ENCODE data around the gene TNFRSF13B. TPM values are rescaled to one million over a fixed set of nuclear protein-coding genes. Genes with fewer than 3 reads are reported as not detected.

The TNFRSF13B gene
- total and polyA plus RNA-seq, 12 donors = 0.18 to 0.48 TPM; not detected in 10

DNA sequence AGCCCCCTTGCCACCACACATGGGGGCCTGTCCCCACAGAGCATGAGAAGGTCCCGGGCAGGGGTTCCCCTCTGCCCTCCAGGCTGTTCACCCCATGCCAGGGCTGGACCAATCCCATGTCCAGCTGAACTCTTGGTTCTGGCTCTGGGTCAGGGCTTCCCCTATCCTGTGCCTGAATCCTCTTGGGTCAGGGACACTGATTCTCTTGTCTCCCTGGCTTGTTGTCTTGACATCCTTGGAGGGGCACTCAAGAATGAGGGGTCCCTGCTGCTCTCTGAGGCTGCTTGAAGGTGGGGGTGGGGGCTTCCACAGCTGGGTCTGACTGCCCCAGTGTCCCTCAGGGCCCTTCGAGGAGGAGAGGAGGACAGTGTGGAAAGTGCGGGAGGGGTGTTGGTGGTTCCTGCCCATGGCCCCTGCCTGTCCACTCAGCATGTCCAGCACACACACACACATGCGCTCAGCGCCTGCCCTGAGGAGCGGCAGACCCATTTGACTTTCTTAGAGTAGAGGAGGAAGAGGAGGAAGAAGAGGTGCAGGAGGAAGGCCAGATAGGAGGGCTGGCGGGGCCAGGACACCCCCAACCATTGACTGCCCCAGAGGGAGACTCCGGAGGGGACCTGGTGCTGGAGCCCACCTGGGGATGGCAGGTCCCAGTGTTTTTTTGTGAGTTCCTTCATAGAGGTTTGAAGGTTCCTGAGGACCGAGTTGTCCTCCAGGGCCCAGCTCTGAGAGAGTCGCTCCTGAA is 47.0 kb downstream of the TNFRSF13B start:
- Histone ChIP-seq H3K4me3 (no peak overlapping the region), H3K9me3 (replicated peaks in 1 of 3) (no peaks in the 10 kb centered on the region), H3K4me1 (replicated peaks in 1 of 2) (no peaks in the 10 kb centered on the region), H3K27ac (no peak overlapping the region), H3K36me3 (replicated peaks in 1 of 2) (no peaks in the 10 kb centered on the region), H3K27me3 (no peaks in the 10 kb centered on the region)
- no peak for TF ChIP-seq POLR2A (IDR thresholded peaks at IDR 0.05)
- TF ChIP-seq, protein P1, sequence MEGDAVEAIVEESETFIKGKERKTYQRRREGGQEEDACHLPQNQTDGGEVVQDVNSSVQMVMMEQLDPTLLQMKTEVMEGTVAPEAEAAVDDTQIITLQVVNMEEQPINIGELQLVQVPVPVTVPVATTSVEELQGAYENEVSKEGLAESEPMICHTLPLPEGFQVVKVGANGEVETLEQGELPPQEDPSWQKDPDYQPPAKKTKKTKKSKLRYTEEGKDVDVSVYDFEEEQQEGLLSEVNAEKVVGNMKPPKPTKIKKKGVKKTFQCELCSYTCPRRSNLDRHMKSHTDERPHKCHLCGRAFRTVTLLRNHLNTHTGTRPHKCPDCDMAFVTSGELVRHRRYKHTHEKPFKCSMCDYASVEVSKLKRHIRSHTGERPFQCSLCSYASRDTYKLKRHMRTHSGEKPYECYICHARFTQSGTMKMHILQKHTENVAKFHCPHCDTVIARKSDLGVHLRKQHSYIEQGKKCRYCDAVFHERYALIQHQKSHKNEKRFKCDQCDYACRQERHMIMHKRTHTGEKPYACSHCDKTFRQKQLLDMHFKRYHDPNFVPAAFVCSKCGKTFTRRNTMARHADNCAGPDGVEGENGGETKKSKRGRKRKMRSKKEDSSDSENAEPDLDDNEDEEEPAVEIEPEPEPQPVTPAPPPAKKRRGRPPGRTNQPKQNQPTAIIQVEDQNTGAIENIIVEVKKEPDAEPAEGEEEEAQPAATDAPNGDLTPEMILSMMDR (IDR thresholded peaks at IDR 0.05) = no peak
- DNase-seq = no peak
- WGBS, 4 donors = 85 to 100% (median 92%) methylated on average over 7 to 10 of the region's 10 CpGs
- intact Hi-C loops (cut with DNase I) = no loop called here

DNA sequence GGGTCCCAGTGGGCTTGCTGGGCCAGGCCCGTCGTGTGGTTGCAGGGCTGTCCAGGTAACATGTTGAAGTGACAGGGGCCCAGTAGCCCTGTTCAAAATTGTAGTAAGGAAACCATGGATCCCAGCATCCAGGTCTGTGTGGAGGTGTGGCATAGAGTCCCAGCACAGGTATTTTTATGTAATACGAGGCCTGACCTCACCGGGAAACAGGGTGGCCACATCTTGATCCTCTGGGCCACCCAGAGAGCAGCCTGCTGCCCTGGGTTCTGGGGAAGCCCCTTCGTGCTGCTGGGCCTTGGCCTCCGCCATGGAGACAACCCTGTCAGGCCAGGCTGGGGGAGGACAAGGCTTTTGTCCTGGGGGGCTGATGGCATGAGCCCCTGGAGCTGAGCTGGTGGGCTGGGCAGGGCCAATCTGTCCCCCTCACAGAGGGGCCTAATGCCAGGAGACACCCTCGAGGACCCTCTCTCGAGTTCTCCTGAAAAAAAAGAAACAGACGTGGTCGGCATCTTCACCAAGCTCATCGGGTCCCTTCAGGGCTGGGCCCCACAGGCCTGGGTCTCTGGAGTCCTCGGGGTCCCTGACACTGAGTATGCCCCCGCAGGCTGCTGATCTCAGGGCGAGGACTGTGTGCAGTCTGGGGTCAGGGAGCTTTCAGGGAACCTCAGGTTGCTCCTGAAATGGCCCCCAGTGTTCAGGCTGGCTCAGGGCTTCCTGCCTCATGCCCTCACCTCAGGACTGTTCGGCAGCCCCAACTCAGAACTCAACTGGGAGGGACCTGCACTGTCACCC is 47.8 kb downstream of the TNFRSF13B start:
- no peaks in the 10 kb centered on the region for H3K9me3 ChIP-seq (replicated peaks in 1 of 3)
- no peaks in the 10 kb centered on the region for H3K36me3 ChIP-seq (replicated peaks in 1 of 2)
- no peak overlapping the region for H3K27ac ChIP-seq
- no peaks in the 10 kb centered on the region for H3K27me3 ChIP-seq
- no peak overlapping the region for H3K4me3 ChIP-seq
- H3K4me1 ChIP-seq (replicated peaks in 1 of 2) = no peaks in the 10 kb centered on the region
- intact Hi-C loops (cut with DNase I) = no loop called here
- TF ChIP-seq POLR2A (IDR thresholded peaks at IDR 0.05) = no peak
- TF ChIP-seq, protein P1 (IDR thresholded peaks at IDR 0.05) = no peak
- DNase-seq = peak in 1 of 7 donors; percentile 24
- WGBS, 4 donors = 81 to 94% (median 89%) methylated on average over 4 to 15 of the region's 15 CpGs

DNA sequence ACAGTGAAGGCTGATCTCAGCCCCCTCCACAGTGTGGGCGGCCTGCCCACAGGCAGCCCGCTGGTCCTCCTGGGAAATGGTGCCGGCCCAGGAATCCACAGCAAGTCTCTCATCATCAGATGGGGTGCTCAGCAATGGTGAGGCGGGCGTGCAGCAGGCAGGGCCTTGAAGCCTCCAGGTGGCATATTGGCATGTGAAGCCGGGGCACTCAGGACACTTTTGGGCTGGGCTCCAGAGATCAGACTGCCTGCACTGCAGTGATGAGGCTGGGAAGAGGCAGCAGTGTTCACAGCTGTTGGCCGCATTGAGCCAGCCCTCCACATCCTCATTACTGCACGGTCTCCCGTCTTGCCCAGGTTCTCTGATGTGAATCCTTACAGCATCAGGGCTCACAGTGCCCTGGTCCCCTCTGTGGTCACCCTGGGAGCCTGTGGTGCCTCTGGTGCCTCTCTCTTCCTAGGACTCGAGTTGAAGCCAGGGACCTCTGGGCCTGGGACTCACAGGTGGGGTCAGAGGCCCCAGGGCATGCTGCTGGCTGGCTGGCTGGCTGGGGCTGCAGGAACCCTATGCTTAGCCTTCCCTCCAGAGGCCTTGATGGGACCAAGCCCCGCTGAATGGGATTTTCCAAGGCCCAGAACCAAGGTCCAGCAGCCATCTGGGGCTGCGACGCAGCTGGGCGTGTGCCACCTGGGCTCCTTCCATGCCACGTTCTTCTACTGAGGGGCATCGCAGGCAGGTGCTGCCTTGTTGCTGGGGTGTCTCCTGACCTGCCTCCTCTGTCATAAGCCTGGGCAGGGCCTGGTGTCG is 48.6 kb downstream of the TNFRSF13B start:
- intact Hi-C loops (cut with DNase I) = no loop called here
- no peaks in the 10 kb centered on the region for H3K9me3 ChIP-seq (replicated peaks in 1 of 3)
- no peak overlapping the region for H3K27ac ChIP-seq
- H3K27me3 ChIP-seq = no peaks in the 10 kb centered on the region
- peak in 1 of 7 donors; percentile 13 for DNase-seq
- H3K4me3 ChIP-seq = no peak overlapping the region
- TF ChIP-seq POLR2A (IDR thresholded peaks at IDR 0.05) = no peak
- TF ChIP-seq, protein P1 (IDR thresholded peaks at IDR 0.05) = no peak
- no peaks in the 10 kb centered on the region for H3K36me3 ChIP-seq (replicated peaks in 1 of 2)
- 89 to 95% (median 92%) methylated on average over 11 to 17 of the region's 17 CpGs for WGBS, 4 donors
- H3K4me1 ChIP-seq (replicated peaks in 1 of 2) = no peaks in the 10 kb centered on the region
